Peyer's patch (tissue), 4 donors: ENCODE results near the gene ZCCHC17. TPM values are rescaled to one million over a fixed set of nuclear protein-coding genes. Genes with fewer than 3 reads are reported as not detected.

ENCODE experiments used
- DNase-seq, 3 donors: peaks; one replicate each; pipeline ENCODE4 v3.0.0-alpha.2; 2017 to 2019
- H3K27ac ChIP-seq, 4 donors: fragments of 200-600 bp; sonication (generic); one replicate each; pipeline ENCODE4 v1.5.1; 2016 to 2019
- H3K27me3 ChIP-seq, 2 donors: fragments of 200-600 bp; sonication (generic); one replicate each; pipeline ENCODE4 v1.5.1; 2019
- H3K36me3 ChIP-seq, 3 donors: fragments of 200-600 bp; sonication (generic); one replicate each; pipeline ENCODE4 v1.5.1; 2016 to 2019
- H3K4me1 ChIP-seq, 4 donors: fragments of 200-600 bp; sonication (generic); one replicate each; pipeline ENCODE4 v1.5.1; 2016 to 2019
- H3K4me3 ChIP-seq, 4 donors: fragments of 200-600 bp; sonication (generic); 1 replicate in 3 of 4; 2 replicates in 1 of 4; pipeline ENCODE4 v1.5.1; 2016 to 2019; ENCODE audit warnings: mild to moderate bottlenecking in 1 of 4
- H3K9me3 ChIP-seq, 4 donors: fragments of 200-600 bp; sonication (generic); one replicate each; pipeline ENCODE4 v1.5.1; 2016 to 2019; ENCODE audit warnings: mild to moderate bottlenecking in 1 of 4
- POLR2A ChIP-seq, 2 donors: fragments of 450-650 bp; IDR thresholded peaks; one replicate each; pipeline ENCODE4 v1.5.1; 2017; ENCODE audit warnings: antibody characterized with exemption in 2 of 2, mild to moderate bottlenecking in 2 of 2, moderate library complexity in 2 of 2
- total RNA-seq, 4 donors: library from RNA; depleted of rRNA; stranded (reverse); fragments of >200 nt; gene quantifications; one replicate each; pipeline ENCODE4 v1.1.0, GENCODE V29; 2016
- TF ChIP-seq, protein P1 (sequence below), 6 experiments: fragments of 450-650 bp in 4 of 6; fragments of 200-600 bp in 2 of 6; sonication (generic) in 1 of 6; IDR thresholded peaks; one replicate each; pipeline ENCODE4 v1.5.1; 2017 to 2019; ENCODE audit warnings: antibody characterized with exemption in 6 of 6, mild to moderate bottlenecking in 3 of 6, moderate library complexity in 1 of 6

ZCCHC17 gene
- total RNA-seq, 4 donors from 2014 or later, result 5.4 to 9.8 (median 8.1) TPM

GRCh38 chr1:31399976-31400375, 103.1 kb downstream of the ZCCHC17 start:
- H3K9me3 ChIP-seq, result no peaks in the 10 kb centered on the region
- no peak overlapping the region for H3K27ac ChIP-seq
- H3K4me1 ChIP-seq, result no peaks in the 10 kb centered on the region
- H3K27me3 ChIP-seq, result no peaks in the 10 kb centered on the region
- TF ChIP-seq, protein P1, sequence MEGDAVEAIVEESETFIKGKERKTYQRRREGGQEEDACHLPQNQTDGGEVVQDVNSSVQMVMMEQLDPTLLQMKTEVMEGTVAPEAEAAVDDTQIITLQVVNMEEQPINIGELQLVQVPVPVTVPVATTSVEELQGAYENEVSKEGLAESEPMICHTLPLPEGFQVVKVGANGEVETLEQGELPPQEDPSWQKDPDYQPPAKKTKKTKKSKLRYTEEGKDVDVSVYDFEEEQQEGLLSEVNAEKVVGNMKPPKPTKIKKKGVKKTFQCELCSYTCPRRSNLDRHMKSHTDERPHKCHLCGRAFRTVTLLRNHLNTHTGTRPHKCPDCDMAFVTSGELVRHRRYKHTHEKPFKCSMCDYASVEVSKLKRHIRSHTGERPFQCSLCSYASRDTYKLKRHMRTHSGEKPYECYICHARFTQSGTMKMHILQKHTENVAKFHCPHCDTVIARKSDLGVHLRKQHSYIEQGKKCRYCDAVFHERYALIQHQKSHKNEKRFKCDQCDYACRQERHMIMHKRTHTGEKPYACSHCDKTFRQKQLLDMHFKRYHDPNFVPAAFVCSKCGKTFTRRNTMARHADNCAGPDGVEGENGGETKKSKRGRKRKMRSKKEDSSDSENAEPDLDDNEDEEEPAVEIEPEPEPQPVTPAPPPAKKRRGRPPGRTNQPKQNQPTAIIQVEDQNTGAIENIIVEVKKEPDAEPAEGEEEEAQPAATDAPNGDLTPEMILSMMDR (IDR thresholded peaks at IDR 0.05), result no peak
- no peak for TF ChIP-seq POLR2A (IDR thresholded peaks at IDR 0.05)
- no peak for DNase-seq
- H3K4me3 ChIP-seq, result no peak overlapping the region
- no peaks in the 10 kb centered on the region for H3K36me3 ChIP-seq

DNA sequence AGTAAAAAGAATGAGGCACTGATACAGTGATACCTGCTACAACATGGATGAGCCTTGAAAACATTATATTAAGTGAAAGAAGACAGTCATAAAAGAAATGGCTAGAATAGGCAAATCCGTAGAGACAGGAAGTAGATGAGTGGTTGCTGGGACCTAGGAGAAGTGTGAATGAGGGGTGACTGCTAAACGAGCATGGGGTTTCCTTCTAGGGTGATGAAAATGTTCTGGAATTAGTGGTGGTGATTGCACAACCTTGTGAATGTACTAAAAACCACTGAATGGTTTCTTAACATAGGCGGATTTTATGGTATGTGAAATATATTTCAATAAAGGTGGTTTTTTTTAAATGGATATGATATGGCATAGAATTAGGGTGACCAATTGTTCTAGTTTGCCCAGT, 103.6 kb downstream of the ZCCHC17 start:
- Histone ChIP-seq H3K36me3 (no peaks in the 10 kb centered on the region), H3K27ac (no peak overlapping the region), H3K9me3 (no peaks in the 10 kb centered on the region), H3K4me1 (no peaks in the 10 kb centered on the region), H3K27me3 (no peaks in the 10 kb centered on the region), H3K4me3 (no peak overlapping the region)
- TF ChIP-seq POLR2A (IDR thresholded peaks at IDR 0.05), result no peak
- TF ChIP-seq, protein P1 (IDR thresholded peaks at IDR 0.05), result no peak
- no peak for DNase-seq

GRCh38 chr1:31401241-31401640, 104.4 kb downstream of the ZCCHC17 start:
- no peak overlapping the region for H3K27ac ChIP-seq
- no peak for DNase-seq
- TF ChIP-seq, protein P1 (IDR thresholded peaks at IDR 0.05), result peak in 1 of 6 experiments; percentile 7
- no peak for TF ChIP-seq POLR2A (IDR thresholded peaks at IDR 0.05)
- no peaks in the 10 kb centered on the region for H3K9me3 ChIP-seq
- no peaks in the 10 kb centered on the region for H3K36me3 ChIP-seq
- no peak overlapping the region for H3K4me3 ChIP-seq
- no peaks in the 10 kb centered on the region for H3K27me3 ChIP-seq
- H3K4me1 ChIP-seq, result no peaks in the 10 kb centered on the region

DNA sequence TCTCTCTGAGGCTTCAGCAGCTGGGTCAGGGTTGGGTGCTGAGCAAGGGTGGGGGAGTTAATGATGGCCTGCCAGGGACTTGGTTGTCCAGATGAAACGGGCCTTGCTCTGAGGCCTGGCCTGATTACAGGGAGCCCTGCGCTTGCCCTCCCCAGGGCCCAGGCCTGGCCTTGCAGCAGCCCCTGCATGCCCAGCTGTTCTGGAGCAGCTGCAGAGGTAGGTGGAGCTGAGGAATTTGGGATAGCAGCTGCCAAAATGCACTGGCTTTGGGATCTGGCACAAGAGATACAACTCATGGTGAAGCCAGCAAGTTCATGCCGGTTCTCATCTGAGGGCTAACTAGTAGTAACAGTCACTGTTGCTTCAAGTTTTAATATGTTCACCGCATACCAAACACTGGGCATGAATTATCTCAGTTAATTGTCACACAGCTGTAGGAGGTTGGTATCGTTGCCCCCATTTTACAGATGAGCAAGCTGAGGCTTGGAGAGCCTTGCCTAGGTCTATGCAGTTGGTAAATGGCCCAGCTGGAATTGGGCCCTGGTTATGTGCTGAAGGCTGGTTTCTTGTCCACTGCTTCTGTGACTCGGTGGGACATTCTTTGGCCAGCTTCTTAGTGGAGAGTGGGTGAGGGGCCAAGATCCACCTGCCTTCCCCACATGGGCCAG, 108.9 kb downstream of the ZCCHC17 start:
- Histone ChIP-seq H3K27me3 (no peaks in the 10 kb centered on the region), H3K36me3 (no peaks in the 10 kb centered on the region), H3K4me1 (no peaks in the 10 kb centered on the region), H3K9me3 (no peaks in the 10 kb centered on the region), H3K27ac (no peak overlapping the region), H3K4me3 (no peak overlapping the region)
- no peak for DNase-seq
- TF ChIP-seq, protein P1 (IDR thresholded peaks at IDR 0.05), result no peak
- TF ChIP-seq POLR2A (IDR thresholded peaks at IDR 0.05), result no peak

- Histone ChIP-seq H3K9me3 (no peaks in the 10 kb centered on the region), H3K27ac (no peak overlapping the region), H3K27me3 (no peaks in the 10 kb centered on the region), H3K4me3 (no peak overlapping the region), H3K36me3 (no peaks in the 10 kb centered on the region), H3K4me1 (peaks cover 0 to 1% (median 0%) of the 10 kb centered on the region in 4 donors)
- TF ChIP-seq POLR2A (IDR thresholded peaks at IDR 0.05), result no peak
- TF ChIP-seq, protein P1 (IDR thresholded peaks at IDR 0.05), result no peak
- no peak for DNase-seq
These were observed 110.3 kb downstream of the ZCCHC17 start for GRCh38 chr1:31407029-31407626.
